Activated naive CD4-positive, alpha-beta T cell treated with anti-CD3 and anti-CD28 coated beads for 36 hours (primary cell): Measurements from ENCODE around the gene ADAMTS12. TPM values are rescaled to one million over a fixed set of nuclear protein-coding genes. Genes with fewer than 3 reads are reported as not detected.

Experiments
- CTCF ChIA-PET: fragments of 350-600 bp; sonication (Branson Sonifier 250); formaldehyde crosslinking; loops from one replicate; lab custom pipeline; 2021; ENCODE audit warnings: antibody characterized with exemption; lab: Charles Lee
- DNase-seq: peaks from one replicate; pipeline ENCODE4 v3.0.0-alpha.2; 2020
- H3K27ac Mint-ChIP-seq: one replicate; pipeline ENCODE4 v1.8.0; 2021; ENCODE audit warnings: mild to moderate bottlenecking, mixed read lengths
- H3K27me3 Mint-ChIP-seq: one replicate; pipeline ENCODE4 v1.8.0; 2021; ENCODE audit warnings: low read depth, mixed read lengths
- H3K36me3 Mint-ChIP-seq: one replicate; pipeline ENCODE4 v1.8.0; 2021; ENCODE audit warnings: low read depth, mixed read lengths
- H3K4me1 Mint-ChIP-seq: one replicate; pipeline ENCODE4 v1.8.0; 2021; ENCODE audit warnings: low read depth, mixed read lengths
- H3K4me3 Mint-ChIP-seq: one replicate; pipeline ENCODE4 v1.8.0; 2021; ENCODE audit warnings: mild to moderate bottlenecking, moderate library complexity, mixed read lengths
- H3K9me3 Mint-ChIP-seq: one replicate; pipeline ENCODE4 v1.8.0; 2021; ENCODE audit warnings: mixed read lengths
- intact Hi-C: fragments of 100-400 bp; cut with micrococcal nuclease; formaldehyde crosslinking; loops from one replicate; pipeline ENCODE4 v1.15.1; 2023
- total RNA-seq, 2 experiments: library from RNA; stranded (reverse); gene quantifications; one replicate each; pipeline ENCODE4 v1.2.3, GENCODE V29; 2021

Gene ADAMTS12
- total RNA-seq, 2 experiments from 2014 or later: not detected

DNA sequence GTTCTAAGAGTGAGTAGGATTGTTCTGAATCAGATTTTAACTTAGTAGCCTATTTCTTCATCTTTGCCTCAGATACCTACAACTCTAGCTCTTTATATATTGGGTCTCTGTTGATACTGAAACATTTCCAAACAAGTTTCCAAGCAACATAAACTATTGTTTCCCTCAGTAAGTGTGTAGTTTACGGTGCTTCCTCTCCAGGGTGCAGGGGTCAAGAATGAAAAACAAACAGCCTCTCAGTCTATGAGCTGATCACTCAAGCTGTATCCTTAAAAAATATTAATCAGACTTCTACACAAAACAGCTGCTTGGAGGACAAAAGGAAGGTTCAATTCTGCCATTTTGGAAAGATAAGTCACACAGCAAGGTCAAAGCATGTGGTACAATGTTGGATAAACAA, 75.0 kb downstream of the ADAMTS12 start:
- Mint-ChIP-seq H3K4me1 (no peaks in the 10 kb centered on the region), H3K27me3 (no peaks in the 10 kb centered on the region), H3K36me3 (peaks cover 1% of the 10 kb centered on the region), H3K9me3 (peaks cover 4% of the 10 kb centered on the region), H3K4me3 (no peak overlapping the region), H3K27ac (no peak overlapping the region)
- DNase-seq: no peak
- CTCF ChIA-PET: no interaction called here
- intact Hi-C loops: no loop called here

DNA sequence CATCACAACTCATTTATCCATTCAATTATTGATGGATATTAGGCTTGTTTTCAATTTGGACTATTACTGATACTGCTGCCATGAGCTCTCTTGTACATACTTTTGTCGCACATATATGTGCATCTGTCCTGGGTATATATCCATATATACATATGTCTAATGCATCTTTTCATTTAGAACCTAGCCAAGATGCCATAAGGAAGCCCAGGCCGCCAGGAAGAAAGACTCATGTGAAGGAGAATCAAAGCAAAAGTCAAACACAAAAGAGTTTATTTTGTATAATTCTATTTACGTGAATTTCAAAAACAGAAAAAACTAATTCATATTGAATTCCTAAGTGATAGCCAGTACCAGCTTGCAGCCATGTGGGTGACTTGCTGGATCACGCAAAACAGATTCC, 79.0 kb downstream of the ADAMTS12 start:
- no peaks in the 10 kb centered on the region for H3K36me3 Mint-ChIP-seq
- H3K27ac Mint-ChIP-seq: no peak overlapping the region
- DNase-seq: no peak
- CTCF ChIA-PET: no interaction called here
- no peaks in the 10 kb centered on the region for H3K27me3 Mint-ChIP-seq
- intact Hi-C loops: no loop called here
- H3K4me3 Mint-ChIP-seq: no peak overlapping the region
- H3K9me3 Mint-ChIP-seq: no peaks in the 10 kb centered on the region
- peaks cover 5% of the 10 kb centered on the region for H3K4me1 Mint-ChIP-seq

DNA sequence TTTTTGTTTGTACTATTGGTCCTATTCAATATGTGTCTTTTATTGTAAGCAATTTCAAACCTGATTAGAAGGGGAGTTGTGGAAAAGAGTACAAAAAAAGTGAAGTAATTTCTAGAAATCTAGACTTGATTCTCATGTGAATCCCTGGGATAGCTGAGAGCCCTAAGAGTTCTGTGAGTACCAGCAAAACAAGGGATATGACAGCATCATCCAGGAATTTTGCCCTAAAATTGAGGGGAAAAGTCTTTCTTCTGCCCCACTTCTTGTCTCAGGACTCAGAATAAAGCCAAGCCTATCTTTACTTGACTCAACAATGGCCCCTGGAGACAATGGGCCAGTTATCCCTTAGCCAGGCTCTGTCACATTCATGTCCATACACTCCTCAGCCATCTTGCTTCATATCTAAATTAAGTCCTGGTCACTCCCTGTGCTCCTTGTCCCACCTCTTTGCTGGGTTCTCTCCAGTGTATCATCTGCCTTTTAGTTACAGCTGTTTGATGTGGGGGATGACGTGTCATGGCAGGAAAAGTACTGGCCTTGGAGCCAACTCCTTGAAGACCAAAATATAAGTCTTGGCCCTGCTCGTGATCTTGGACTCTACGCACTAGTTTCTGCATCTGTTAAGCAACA, 81.2 kb downstream of the ADAMTS12 start:
- intact Hi-C loops: no loop called here
- H3K4me3 Mint-ChIP-seq: no peak overlapping the region
- H3K9me3 Mint-ChIP-seq: no peaks in the 10 kb centered on the region
- no peak overlapping the region for H3K27ac Mint-ChIP-seq
- H3K36me3 Mint-ChIP-seq: no peaks in the 10 kb centered on the region
- CTCF ChIA-PET: no interaction called here
- H3K27me3 Mint-ChIP-seq: no peaks in the 10 kb centered on the region
- no peak for DNase-seq
- peaks cover 7% of the 10 kb centered on the region for H3K4me1 Mint-ChIP-seq

DNA sequence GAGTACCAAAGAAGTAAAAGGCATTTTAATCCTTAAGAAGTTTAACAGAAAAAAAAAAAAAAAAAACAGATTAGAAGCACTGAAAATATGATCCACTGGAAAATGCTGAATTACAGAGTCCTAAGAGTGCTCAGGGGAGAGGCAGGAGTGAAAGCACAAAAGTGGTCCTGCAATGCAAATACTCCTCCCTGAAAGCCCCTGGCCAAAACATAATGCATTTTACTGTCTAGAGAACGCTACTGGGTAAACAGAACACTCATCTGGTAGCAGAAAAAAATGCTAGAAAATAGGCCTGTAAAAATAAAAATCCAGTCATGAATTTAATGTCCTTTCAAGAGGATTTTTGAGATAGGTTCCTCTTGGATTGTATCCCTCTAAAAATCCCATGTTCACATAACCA, 81.9 kb downstream of the ADAMTS12 start:
- Mint-ChIP-seq H3K27ac (no peak overlapping the region), H3K27me3 (no peaks in the 10 kb centered on the region), H3K9me3 (no peaks in the 10 kb centered on the region), H3K4me3 (no peak overlapping the region), H3K4me1 (peaks cover 7% of the 10 kb centered on the region), H3K36me3 (no peaks in the 10 kb centered on the region)
- intact Hi-C loops: loop anchor here (5.0 kb wide), 1 partner anchor 373 kb away; no protein-coding TSS in a partner anchor
- CTCF ChIA-PET: no interaction called here
- DNase-seq: no peak

DNA sequence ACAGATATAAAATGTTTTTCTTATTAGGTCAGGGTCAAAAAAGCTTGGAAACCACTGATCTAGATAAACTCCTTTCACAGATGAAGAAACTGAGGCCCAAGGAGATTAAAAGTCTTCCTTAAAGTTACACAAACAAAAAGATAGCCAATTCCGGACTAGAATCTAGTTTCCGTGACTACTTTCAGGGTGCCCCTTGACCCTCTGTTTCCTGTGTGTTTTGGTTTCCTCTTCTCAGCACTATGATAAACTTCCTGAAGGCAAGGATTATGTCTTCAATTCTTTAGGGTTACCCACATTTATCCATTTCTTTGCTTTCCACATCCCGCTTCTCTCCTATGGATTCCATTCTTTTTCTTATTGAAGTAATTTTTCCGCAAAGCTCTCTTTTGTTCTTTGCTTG, 83.1 kb downstream of the ADAMTS12 start:
- Mint-ChIP-seq H3K27me3 (no peaks in the 10 kb centered on the region), H3K36me3 (no peaks in the 10 kb centered on the region), H3K4me3 (no peak overlapping the region), H3K9me3 (no peaks in the 10 kb centered on the region), H3K4me1 (peaks cover 7% of the 10 kb centered on the region), H3K27ac (no peak overlapping the region)
- CTCF ChIA-PET: no interaction called here
- intact Hi-C loops: loop anchor here (5.0 kb wide), 1 partner anchor 371 kb away; no protein-coding TSS in a partner anchor
- DNase-seq: no peak

DNA sequence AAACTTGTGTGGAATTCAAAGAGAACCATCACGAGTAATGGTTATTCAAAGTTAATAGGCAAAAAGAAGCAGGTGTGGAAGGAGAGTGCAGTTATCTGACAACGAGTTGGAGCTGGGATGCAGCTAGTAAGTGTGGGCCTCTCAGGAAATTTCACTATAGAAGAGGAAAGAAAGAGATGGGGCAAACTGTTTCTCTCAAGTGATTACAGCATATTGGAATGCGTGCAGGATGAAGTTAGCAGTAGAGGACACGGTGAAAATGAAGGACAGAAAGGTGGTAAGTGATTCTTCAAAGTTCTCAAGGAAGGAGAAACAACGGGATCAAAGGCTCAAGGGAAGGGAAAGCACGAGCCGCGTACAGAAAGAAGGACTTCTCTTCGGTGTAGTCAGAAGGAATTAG, 84.0 kb downstream of the ADAMTS12 start:
- CTCF ChIA-PET: interaction anchor here (0.6 kb wide), 1 partner anchor 27 kb away, joined by 4 read pairs; no protein-coding TSS in a partner anchor
- no peak overlapping the region for H3K4me3 Mint-ChIP-seq
- intact Hi-C loops: loop anchor here (5.0 kb wide), 1 partner anchor 370 kb away; no protein-coding TSS in a partner anchor
- no peak overlapping the region for H3K27ac Mint-ChIP-seq
- peaks cover 7% of the 10 kb centered on the region for H3K4me1 Mint-ChIP-seq
- H3K27me3 Mint-ChIP-seq: no peaks in the 10 kb centered on the region
- no peaks in the 10 kb centered on the region for H3K9me3 Mint-ChIP-seq
- DNase-seq: no peak
- no peaks in the 10 kb centered on the region for H3K36me3 Mint-ChIP-seq

DNA sequence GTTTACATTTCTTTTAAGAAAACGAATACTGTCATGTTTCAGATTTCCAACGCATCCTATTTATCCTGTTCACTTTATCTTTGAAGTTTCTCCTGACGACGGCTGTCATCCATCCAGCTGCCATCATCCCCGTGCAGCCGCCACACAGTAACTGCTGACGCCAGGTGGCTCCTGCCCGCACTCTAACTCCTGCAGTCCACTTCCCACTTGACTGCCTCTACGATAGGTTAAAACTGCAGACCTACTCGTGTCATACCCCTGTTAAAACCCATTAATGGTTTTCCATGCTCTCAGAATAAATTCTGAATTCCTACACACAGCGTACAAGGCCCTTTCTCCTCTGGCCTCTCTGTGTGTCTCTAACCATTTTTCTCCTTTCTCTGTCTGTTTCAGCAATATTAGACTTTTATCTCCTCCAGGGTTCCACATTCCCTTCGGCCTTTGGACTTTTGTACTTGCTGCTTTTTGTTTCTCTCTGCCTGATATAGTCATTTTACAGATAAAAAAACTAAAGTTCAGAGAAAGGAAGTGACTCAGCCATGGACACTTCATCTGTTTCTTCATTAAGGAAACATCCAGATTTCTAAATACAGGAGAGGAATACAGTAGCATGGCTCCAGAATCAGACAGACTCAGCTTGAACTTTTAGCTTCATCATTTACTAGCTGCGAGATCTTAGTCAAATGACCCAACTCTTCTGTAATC, 84.9 kb downstream of the ADAMTS12 start:
- no peaks in the 10 kb centered on the region for H3K27me3 Mint-ChIP-seq
- intact Hi-C loops: loop anchor here (5.0 kb wide), 1 partner anchor 370 kb away; no protein-coding TSS in a partner anchor
- DNase-seq: no peak
- H3K4me3 Mint-ChIP-seq: no peak overlapping the region
- no peak overlapping the region for H3K27ac Mint-ChIP-seq
- CTCF ChIA-PET: interaction anchor here (0.6 kb wide), 1 partner anchor 26 kb away, joined by 4 read pairs; no protein-coding TSS in a partner anchor
- no peaks in the 10 kb centered on the region for H3K9me3 Mint-ChIP-seq
- no peaks in the 10 kb centered on the region for H3K36me3 Mint-ChIP-seq
- H3K4me1 Mint-ChIP-seq: peaks cover 7% of the 10 kb centered on the region

DNA sequence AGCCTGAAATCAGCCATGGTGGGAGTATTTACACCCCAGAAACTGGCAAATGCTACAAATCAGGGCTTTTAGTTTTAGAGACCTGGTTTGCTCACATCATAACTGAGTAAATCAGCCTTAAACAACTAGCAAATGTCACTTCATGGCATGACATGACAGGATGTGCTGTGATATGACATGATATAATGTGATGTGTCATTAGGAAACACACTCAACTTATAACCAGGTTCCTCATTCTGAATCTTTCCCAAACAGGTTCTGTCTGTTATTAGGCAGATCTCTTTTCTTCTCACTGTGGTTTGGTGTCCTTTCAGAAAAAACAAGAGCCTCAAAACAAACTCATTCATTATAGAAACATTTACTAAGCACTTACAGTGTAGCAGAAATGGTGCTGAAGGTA, 90.5 kb downstream of the ADAMTS12 start:
- Mint-ChIP-seq H3K4me3 (no peak overlapping the region), H3K9me3 (no peaks in the 10 kb centered on the region), H3K27me3 (peaks cover 2% of the 10 kb centered on the region), H3K27ac (no peak overlapping the region), H3K4me1 (no peaks in the 10 kb centered on the region), H3K36me3 (no peaks in the 10 kb centered on the region)
- CTCF ChIA-PET: no interaction called here
- DNase-seq: no peak
- intact Hi-C loops: no loop called here

DNA sequence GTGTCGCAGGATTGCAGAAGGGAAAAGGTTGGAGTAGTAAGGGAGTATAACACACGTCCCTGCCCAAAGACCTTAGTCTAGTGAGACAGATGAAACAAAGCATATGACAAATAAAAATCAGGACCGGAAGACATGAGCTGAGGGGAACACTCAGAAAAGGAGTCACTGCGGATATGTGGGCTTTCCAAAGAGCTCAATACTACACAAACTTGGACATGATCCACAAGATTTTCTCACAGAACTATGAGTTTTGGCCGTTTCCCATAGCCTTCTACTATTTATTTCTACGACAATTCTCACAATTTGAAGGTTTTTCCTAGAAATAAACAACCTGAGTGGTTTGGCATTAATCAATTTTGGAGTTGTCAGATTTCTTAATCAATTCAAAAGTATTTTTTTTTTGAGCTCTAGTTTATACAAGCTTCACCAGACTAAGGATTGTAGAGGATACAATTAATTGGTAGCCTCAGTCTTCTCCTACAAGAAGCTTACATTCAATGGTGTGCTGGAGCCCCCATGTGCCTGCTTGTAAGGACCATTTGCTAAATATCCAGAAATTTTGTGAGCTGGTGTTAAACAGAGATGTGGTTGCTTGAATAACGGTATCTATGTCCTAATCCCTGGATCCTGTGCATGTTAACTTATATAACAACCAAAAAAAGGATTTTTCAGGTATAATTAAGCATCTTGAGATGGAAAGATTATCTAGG, 91.4 kb downstream of the ADAMTS12 start:
- intact Hi-C loops: no loop called here
- Mint-ChIP-seq H3K36me3 (no peaks in the 10 kb centered on the region), H3K4me3 (no peak overlapping the region), H3K27ac (no peak overlapping the region), H3K4me1 (no peaks in the 10 kb centered on the region), H3K27me3 (peaks cover 2% of the 10 kb centered on the region), H3K9me3 (no peaks in the 10 kb centered on the region)
- DNase-seq: no peak
- CTCF ChIA-PET: no interaction called here

DNA sequence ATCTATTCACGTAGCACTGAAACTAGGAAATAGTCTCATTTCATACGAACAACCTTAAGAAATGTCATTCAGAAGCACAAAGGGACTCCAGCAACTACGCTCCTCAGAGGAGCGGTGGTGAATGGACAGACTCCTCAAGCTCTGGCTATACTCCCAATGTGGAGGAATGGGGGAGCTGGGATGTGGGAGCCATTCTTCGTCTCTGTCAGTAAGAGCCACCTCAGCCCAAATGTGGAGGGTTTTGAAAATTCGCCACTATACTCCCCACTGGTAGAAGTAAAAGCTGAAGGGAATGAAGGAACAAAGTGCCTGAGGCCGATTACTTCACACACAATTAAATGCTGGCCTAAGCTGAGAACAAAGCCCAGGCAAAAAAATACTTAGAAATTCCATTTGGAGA, 96.3 kb downstream of the ADAMTS12 start:
- peaks cover 2% of the 10 kb centered on the region for H3K27me3 Mint-ChIP-seq
- no peak for DNase-seq
- CTCF ChIA-PET: no interaction called here
- no peaks in the 10 kb centered on the region for H3K9me3 Mint-ChIP-seq
- H3K4me3 Mint-ChIP-seq: no peak overlapping the region
- no peaks in the 10 kb centered on the region for H3K4me1 Mint-ChIP-seq
- intact Hi-C loops: no loop called here
- no peak overlapping the region for H3K27ac Mint-ChIP-seq
- no peaks in the 10 kb centered on the region for H3K36me3 Mint-ChIP-seq

DNA sequence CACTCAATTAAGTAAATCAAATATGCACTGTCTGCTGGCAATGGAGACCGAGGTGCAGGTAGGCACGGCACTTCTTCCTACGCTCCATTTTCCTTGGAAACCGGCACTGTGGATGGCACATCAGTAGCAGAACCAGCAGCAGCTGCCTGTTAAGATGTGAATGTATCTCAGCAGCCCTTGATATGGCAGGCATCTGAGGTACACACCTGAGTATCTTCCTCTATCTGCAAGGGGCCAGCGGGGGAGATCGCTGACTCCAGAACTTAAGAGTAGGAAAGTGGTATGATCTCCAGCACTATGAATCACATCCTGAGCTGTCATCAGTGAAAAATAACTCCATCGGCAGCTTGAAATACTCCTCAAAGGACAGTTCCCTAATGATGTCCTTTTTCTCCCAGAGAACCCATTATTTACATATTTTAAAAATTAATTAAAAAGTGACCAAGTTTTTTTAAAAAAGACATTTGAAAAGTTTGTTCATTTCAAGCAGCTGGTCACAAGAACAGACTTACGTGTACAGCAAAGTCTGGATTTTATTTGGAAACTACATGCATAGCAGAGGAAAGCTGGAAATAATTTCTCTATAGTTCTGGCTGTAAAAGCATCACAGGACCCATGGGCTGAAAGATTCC, 97.1 kb downstream of the ADAMTS12 start:
- Mint-ChIP-seq H3K4me3 (no peak overlapping the region), H3K27ac (no peak overlapping the region), H3K27me3 (peaks cover 2% of the 10 kb centered on the region), H3K36me3 (no peaks in the 10 kb centered on the region), H3K9me3 (no peaks in the 10 kb centered on the region), H3K4me1 (no peaks in the 10 kb centered on the region)
- DNase-seq: no peak
- CTCF ChIA-PET: no interaction called here
- intact Hi-C loops: no loop called here

DNA sequence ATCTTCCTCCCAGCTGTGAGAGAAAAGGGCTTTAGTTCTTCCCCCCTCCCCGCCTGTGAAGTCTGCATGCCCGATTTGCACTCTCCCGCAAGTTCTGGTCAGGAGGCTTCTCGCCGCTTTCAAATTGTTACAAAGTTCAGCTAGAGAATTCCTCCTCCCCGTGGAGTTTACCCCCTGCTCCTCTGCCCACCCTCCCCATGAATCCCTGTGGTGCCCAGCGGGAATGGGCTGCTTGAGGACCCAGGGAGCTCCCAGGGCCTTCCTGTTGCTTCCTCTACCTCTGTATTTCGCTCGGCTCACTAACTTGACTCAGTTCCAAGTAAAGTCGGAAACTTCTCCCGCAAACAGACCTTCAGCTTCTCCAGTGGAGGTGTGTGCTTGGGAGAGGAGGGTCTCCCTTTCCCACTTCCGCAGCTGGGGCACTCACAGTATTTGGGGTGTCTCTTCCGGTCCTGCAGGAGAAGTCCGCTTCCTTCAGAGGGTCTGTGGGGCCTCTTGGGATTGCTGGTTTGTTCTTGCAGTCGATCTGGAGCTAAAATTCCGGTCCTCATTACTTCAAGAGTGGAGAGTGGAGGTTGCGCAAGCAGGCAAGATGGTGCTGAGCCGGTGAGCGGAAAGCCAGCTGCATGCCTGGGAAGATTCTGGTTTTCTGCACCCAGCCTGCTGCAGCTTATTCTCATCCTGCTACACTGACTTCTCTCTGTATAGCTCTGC, 97.8 kb downstream of the ADAMTS12 start:
- no peaks in the 10 kb centered on the region for H3K4me1 Mint-ChIP-seq
- H3K27me3 Mint-ChIP-seq: no peaks in the 10 kb centered on the region
- intact Hi-C loops: no loop called here
- no peaks in the 10 kb centered on the region for H3K36me3 Mint-ChIP-seq
- H3K27ac Mint-ChIP-seq: no peak overlapping the region
- H3K9me3 Mint-ChIP-seq: no peaks in the 10 kb centered on the region
- no peak overlapping the region for H3K4me3 Mint-ChIP-seq
- CTCF ChIA-PET: no interaction called here
- no peak for DNase-seq
